ENCODE measurements around the gene PGM3. TPM values are rescaled to one million over a fixed set of nuclear protein-coding genes. Genes with fewer than 3 reads are reported as not detected.

Gene PGM3
- total RNA-seq, 1 donor from 2014 or later, result 151 TPM

- Mint-ChIP-seq H3K4me3 (ENCODE audit: unreplicated experiment) (no peak overlapping the region), H3K36me3 (ENCODE audit: low read depth, unreplicated experiment) (no peaks in the 10 kb centered on the region), H3K4me1 (ENCODE audit: low read depth, unreplicated experiment) (no peaks in the 10 kb centered on the region), H3K27ac (ENCODE audit: unreplicated experiment) (no peak overlapping the region), H3K9me3 (ENCODE audit: unreplicated experiment) (no peaks in the 10 kb centered on the region), H3K27me3 (ENCODE audit: low read depth, unreplicated experiment) (no peaks in the 10 kb centered on the region)
- Histone ChIP-seq H3K9me3 (ENCODE audit: insufficient read depth, low read depth, low read length) (no peaks in the 10 kb centered on the region), H3K27ac (ENCODE audit: low read depth, low read length) (no peak overlapping the region), H4K20me1 (ENCODE audit: insufficient read depth, low read length) (no peaks in the 10 kb centered on the region), H2AFZ (ENCODE audit: low read depth, low read length) (no peak overlapping the region), H3K9ac (ENCODE audit: low read length) (no peak overlapping the region), H3K4me3 (ENCODE audit: insufficient read depth, low read depth, low read length) (no peak overlapping the region), H3K36me3 (ENCODE audit: insufficient read depth, low read length) (peaks cover 26% of the 10 kb centered on the region), H3K79me2 (ENCODE audit: insufficient read depth, low read length) (no peaks in the 10 kb centered on the region), H3K4me2 (ENCODE audit: low read length) (no peak overlapping the region), H3K27me3 (ENCODE audit: insufficient read depth, low read length) (no peaks in the 10 kb centered on the region), H3K4me1 (ENCODE audit: insufficient read depth, low read length) (no peaks in the 10 kb centered on the region)
- DNase-seq (ENCODE audit: low read depth) (no peak), FAIRE-seq (no peak)
- TF ChIP-seq EZH2 (IDR thresholded peaks at IDR 0.05; ENCODE audit: insufficient read depth, low read length), result no peak
- TF ChIP-seq CTCF (IDR thresholded peaks at IDR 0.05; ENCODE audit: insufficient read depth, low read depth, low read length), result no peak
Measured at GRCh38 chr6:83124553-83124952, 68.5 kb downstream of the PGM3 start.

GRCh38 chr6:83119742-83120300 is 73.2 kb downstream of the PGM3 start:
- Histone ChIP-seq H3K27ac (ENCODE audit: low read depth, low read length) (no peak overlapping the region), H3K9ac (ENCODE audit: low read length) (no peak overlapping the region), H3K9me3 (ENCODE audit: insufficient read depth, low read depth, low read length) (no peaks in the 10 kb centered on the region), H3K36me3 (ENCODE audit: insufficient read depth, low read length) (peaks cover 7% of the 10 kb centered on the region), H3K27me3 (ENCODE audit: insufficient read depth, low read length) (no peaks in the 10 kb centered on the region), H4K20me1 (ENCODE audit: insufficient read depth, low read length) (no peaks in the 10 kb centered on the region), H3K4me1 (ENCODE audit: insufficient read depth, low read length) (no peaks in the 10 kb centered on the region), H3K79me2 (ENCODE audit: insufficient read depth, low read length) (no peaks in the 10 kb centered on the region), H3K4me3 (ENCODE audit: insufficient read depth, low read depth, low read length) (no peak overlapping the region), H2AFZ (ENCODE audit: low read depth, low read length) (no peak overlapping the region), H3K4me2 (ENCODE audit: low read length) (no peak overlapping the region)
- Mint-ChIP-seq H3K27ac (ENCODE audit: unreplicated experiment) (no peak overlapping the region), H3K27me3 (ENCODE audit: low read depth, unreplicated experiment) (no peaks in the 10 kb centered on the region), H3K9me3 (ENCODE audit: unreplicated experiment) (no peaks in the 10 kb centered on the region), H3K36me3 (ENCODE audit: low read depth, unreplicated experiment) (no peaks in the 10 kb centered on the region), H3K4me3 (ENCODE audit: unreplicated experiment) (no peak overlapping the region), H3K4me1 (ENCODE audit: low read depth, unreplicated experiment) (no peaks in the 10 kb centered on the region)
- TF ChIP-seq CTCF (IDR thresholded peaks at IDR 0.05; ENCODE audit: insufficient read depth, low read depth, low read length), result no peak
- no peak for TF ChIP-seq EZH2 (IDR thresholded peaks at IDR 0.05; ENCODE audit: insufficient read depth, low read length)
- DNase-seq (ENCODE audit: low read depth) (no peak), FAIRE-seq (no peak)

- H2AFZ ChIP-seq (ENCODE audit: low read depth, low read length), result no peak overlapping the region
- no peaks in the 10 kb centered on the region for H3K79me2 ChIP-seq (ENCODE audit: insufficient read depth, low read length)
- no peak overlapping the region for H3K4me3 Mint-ChIP-seq (ENCODE audit: unreplicated experiment)
- peaks cover 5% of the 10 kb centered on the region for H3K4me1 Mint-ChIP-seq (ENCODE audit: low read depth, unreplicated experiment)
- FAIRE-seq (no peak), DNase-seq (ENCODE audit: low read depth) (no peak)
- no peak overlapping the region for H3K9ac ChIP-seq (ENCODE audit: low read length)
- no peaks in the 10 kb centered on the region for H3K9me3 ChIP-seq (ENCODE audit: insufficient read depth, low read depth, low read length)
- no peaks in the 10 kb centered on the region for H3K27me3 ChIP-seq (ENCODE audit: insufficient read depth, low read length)
- H3K4me1 ChIP-seq (ENCODE audit: insufficient read depth, low read length), result no peaks in the 10 kb centered on the region
- no peaks in the 10 kb centered on the region for H3K27me3 Mint-ChIP-seq (ENCODE audit: low read depth, unreplicated experiment)
- H3K27ac Mint-ChIP-seq (ENCODE audit: unreplicated experiment), result no peak overlapping the region
- H3K36me3 ChIP-seq (ENCODE audit: insufficient read depth, low read length), result no peaks in the 10 kb centered on the region
- no peaks in the 10 kb centered on the region for H4K20me1 ChIP-seq (ENCODE audit: insufficient read depth, low read length)
- no peaks in the 10 kb centered on the region for H3K9me3 Mint-ChIP-seq (ENCODE audit: unreplicated experiment)
- no peak overlapping the region for H3K4me2 ChIP-seq (ENCODE audit: low read length)
- H3K27ac ChIP-seq (ENCODE audit: low read depth, low read length), result no peak overlapping the region
- no peak for TF ChIP-seq EZH2 (IDR thresholded peaks at IDR 0.05; ENCODE audit: insufficient read depth, low read length)
- TF ChIP-seq CTCF (IDR thresholded peaks at IDR 0.05; ENCODE audit: insufficient read depth, low read depth, low read length), result no peak
- H3K36me3 Mint-ChIP-seq (ENCODE audit: low read depth, unreplicated experiment), result no peaks in the 10 kb centered on the region
- H3K4me3 ChIP-seq (ENCODE audit: insufficient read depth, low read depth, low read length), result no peak overlapping the region
Measured at GRCh38 chr6:83117802-83118201, 75.3 kb downstream of the PGM3 start.

All from astrocyte (in vitro differentiated cells and primary cell).